LoVo (cell line): ENCODE measurements around the gene GGTLC2.
"Not testable (repeated sequence)": the region's sequence is repeated elsewhere in the genome, so short reads cannot be mapped to it uniquely, and the experiment has no call there.

Experiments
- DNase-seq: peaks from one replicate; pipeline ENCODE4 v3.0.0-alpha.2; 2016; ENCODE audit warnings: low spot score

Gene GGTLC2

DNA sequence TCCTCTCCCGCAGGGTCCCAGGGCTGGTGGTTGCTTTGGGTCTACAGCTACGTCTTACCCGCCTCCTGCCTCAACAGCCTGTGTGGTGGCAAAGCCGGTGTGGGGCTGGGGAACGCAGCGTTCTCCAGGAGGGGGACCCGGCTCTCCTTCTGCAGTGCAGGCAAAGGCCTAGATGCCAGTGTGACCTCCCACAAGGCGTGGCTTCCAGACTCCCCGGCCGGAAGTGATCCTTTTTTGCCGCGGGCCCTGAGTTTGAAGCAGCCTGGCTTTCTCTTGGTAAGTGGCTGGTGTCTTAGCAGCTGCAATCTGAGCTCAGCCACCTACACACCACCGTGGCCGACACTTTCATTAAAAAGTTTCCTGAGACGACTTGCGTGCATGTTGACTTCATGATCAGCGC lies 6.1 kb upstream of the GGTLC2 start:
- not testable (repeated sequence) for DNase-seq

DNA sequence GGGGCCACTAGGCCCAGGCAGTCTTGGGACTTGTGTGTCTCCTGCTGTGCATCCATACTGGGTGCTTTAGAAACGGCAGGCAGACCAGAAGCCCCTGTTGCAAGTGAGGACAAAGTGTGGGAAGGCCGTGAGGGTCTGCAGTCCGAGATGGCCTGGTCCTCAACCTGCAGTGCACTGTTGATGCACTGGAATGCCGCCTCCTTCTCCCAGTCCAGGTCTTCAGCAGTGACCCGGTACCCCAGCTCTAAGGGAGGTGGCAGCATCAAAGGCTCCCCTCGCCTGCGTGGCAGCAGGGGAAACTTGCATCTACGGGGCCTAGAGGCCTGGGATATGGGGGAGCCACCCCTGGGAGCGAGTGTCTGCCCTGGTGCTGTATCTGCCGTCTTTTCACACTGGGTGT lies 2.2 kb upstream of the GGTLC2 start:
- not testable (repeated sequence) for DNase-seq

DNA sequence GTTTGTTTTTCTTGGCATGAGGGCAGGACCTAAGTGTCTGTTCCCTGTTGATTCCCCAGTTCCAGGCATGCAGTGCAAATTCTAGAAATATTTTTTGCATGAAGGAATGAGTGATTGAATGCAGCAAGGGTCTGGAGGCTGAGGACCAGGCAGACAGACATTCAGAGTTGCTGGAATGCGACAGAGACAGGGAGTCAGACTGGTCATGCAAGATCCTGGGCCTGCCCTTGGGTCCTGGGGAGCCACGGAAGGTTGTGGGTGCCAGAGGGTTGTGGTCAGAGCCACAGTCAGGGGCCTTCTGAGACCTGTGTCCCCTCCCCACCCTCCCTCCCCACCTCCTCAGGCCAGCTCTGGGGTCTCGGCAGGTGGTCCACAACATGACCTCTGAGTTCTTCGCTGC lies 1.6 kb downstream of the GGTLC2 start:
- DNase-seq, result not testable (repeated sequence)

DNA sequence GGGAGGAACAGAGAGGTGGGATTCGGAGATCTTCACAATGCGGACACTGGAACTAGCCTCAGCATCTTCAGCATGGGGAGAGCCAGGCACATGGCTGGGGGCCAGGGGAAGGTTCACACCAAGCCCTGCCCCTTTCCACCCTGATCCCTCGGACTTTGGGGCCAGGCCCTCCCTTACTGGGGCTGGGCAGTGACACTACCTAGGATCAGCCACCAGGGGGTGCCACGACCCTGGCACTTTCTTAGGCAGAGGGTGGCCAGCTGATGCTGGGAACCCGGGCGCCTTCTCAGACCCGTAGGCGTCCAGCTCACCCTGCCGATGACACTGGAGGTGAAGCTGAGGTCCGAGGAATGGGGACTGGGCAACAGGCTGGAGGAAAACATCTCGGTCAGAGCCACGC lies 3.5 kb downstream of the GGTLC2 start:
- not testable (repeated sequence) for DNase-seq

DNA sequence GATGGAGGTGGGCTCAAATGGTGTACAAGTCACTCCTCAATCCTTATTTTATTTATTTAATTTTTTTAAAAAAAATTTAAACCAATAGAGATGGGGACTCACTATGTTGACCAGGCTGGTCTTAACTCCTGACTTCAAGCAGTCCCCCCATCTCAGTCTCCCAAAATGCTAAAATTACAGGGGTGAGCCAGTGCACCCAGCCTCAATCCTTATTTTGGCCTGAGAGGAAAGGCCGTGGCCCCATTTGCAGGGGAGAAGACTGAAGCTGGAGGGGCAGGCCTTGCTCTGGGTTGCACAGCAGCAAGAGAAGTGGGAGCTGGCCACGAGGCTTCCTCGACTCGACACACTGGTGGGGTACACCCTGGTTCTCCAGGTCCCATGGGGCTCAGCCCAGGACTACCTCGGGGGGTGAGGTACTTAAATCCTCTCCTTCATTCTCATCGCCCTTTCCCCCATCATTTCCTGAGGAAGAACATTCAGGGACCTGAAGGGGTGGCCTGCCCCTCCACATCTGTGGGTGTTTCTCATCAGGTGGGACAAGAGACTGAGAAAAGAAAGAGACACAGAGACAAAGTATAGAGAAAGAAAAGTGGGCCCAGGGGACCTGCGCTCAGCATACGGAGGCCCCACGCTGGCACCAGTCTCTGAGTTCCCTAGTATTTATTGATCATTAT lies 4.6 kb downstream of the GGTLC2 start:
- DNase-seq, result not testable (repeated sequence)

DNA sequence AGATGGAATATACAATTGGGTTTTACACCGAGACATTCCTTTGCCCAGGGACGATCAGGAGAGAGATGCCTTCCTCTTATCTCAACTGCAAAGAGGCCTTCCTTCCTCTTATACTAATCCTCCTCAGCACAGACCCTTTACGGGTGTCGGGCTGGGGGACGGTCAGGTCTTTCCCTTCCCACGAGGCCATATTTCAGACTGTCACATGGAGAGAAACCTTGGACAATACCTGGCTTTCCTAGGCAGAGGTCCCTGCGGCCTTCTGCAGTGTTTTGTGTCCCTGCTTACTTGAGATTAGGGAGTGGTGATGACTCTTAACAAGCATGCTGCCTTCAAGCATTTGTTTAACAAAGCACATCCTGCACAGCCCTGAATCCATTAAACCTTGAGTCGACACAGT lies 5.3 kb downstream of the GGTLC2 start:
- DNase-seq, result not testable (repeated sequence)

DNA sequence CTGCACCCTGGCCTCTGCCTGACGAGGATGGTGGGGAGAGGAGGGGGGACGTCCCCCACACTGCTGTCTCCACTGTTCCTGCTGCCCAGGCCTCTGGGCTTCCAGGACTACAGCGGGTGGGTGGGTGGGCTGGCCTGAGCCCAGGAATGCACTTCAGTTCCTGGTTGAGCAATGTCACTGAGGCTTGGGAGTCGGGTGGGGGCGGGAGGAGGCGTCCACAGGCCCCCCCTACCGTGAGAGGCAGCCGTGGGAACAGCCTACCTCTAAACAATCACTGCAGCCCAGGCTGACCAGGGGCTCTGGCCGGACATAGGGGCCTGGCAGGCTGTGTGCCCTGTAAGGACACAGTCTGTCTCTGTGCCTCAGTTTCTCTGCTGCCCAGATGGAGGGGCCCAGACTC lies 6.0 kb downstream of the GGTLC2 start:
- not testable (repeated sequence) for DNase-seq

DNA sequence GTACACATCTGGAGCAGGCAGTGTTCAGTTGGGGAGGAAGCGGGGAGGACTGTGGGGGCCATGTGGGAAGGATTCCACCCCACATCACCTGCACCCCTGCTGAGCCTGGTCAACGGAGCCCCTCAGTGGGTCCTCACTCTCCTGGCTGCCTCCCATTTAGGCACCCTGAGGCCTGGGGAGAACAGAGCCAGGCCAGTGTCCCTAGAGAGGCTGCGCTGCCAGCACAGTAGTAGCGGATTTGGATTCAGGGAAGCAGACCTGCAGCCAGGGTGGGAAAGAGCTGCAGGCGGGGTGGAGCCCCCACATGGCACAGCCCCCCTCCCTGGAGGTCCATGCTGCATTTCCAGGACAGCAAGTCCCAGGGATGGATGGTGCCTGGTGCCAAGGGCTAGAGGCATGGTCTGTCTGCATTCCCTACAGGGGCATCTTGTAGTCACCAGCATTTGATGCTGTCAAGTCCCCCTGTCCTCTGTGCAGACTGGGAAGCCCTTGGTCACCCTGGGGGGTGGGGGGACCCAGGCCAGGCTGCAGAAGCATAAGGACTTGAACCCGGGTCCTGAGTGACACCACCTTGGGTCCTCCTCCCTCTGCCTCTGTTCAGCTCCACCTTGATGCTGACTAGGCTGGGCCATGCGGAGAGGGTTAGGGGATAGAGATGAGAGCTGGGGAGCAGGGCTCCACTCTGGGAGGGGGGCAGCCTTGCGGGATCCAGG lies 6.5 kb downstream of the GGTLC2 start:
- not testable (repeated sequence) for DNase-seq

DNA sequence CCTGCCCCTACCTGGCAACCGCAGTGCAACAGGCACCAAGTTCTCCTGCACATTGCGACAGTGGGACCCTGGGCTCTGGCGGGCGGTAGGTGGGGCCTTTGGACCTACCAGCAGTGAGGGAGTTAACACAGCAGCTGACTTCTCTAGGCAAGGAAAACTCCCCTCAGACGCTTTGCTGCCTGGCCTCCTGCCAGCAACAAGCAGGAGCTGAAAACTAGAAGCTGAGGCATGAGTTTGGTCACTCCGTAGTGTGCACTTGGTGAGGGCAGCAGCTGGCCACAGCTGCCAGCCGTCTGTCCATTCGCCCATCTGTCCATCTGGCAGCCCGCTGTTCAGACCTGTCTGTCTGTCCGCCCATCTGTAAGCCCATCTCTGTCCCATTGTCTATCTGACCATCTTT lies 7.2 kb downstream of the GGTLC2 start:
- not testable (repeated sequence) for DNase-seq

DNA sequence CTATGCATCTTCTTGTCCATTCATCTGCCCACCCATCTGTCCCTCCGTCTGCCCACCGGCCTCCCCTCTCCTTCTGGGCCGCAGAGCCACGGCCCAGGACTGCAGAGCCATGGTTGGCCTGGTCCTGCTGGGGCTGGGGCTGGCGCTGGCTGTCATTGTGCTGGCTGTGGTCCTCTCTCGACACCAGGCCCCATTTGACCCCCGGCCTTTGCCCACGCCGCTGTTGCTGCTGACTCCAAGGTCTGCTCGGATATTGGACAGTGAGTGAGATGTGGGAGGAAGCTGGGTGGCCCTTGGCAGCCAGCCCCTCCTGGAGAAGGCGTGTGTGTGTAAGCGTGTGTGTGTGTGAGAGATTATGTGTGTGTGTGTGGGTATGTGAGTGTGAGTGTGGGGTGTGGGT lies 7.7 kb downstream of the GGTLC2 start:
- DNase-seq, result not testable (repeated sequence)

DNA sequence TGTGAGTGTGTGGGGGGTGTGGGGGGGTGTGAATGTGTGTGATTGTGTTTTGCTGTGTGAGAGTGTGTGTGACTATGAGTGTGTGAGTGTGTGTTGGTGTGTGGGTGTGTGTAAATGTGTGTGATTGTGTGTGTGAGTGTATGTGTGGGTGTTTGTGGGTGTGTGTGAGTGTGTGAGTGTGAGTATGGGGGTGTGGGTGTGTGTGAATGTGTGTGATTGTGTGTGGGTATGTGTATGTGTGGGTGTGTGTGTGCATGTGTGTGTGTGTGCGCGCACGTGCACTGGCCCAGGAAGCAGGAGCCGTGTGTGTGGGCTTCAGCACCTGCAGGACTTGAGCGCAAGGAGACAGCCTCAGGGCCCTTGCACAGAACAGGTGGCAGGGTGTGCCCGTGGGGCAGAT lies 8.2 kb downstream of the GGTLC2 start:
- DNase-seq, result not testable (repeated sequence)

DNA sequence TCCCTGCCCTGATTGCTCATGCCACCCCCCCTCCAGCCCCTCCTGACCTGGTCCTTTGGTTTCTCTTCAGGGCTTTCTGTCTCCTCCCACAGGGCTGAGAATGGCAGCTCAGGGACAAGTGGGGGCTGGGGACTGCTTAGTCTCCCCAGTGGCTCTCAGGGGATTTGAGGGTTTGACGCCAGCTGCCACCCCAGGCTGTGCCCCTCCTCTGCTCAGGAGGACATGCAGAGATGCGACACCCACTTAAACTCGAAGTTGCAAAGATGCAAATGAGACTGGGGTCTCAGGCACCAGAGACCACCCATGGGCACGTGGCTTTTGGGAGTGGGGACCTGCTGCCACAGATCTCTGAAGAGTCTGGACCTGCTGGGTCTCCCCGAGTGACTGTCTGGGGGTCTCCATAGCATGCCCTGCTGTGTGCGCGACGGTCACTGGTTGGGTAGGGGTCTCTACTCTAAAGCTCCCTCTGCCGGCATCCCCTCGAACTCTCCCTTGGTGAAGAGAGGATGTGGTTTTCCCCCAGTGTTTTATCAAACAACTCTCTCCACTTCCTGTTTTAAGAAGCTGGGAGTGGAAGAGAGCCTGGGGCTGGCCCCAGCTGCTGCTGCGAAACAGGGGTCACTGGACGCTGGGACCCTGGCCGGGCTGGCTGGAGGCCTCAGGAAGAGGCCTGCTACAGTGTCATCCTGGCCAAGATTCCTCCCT lies 9.4 kb downstream of the GGTLC2 start:
- not testable (repeated sequence) for DNase-seq

DNA sequence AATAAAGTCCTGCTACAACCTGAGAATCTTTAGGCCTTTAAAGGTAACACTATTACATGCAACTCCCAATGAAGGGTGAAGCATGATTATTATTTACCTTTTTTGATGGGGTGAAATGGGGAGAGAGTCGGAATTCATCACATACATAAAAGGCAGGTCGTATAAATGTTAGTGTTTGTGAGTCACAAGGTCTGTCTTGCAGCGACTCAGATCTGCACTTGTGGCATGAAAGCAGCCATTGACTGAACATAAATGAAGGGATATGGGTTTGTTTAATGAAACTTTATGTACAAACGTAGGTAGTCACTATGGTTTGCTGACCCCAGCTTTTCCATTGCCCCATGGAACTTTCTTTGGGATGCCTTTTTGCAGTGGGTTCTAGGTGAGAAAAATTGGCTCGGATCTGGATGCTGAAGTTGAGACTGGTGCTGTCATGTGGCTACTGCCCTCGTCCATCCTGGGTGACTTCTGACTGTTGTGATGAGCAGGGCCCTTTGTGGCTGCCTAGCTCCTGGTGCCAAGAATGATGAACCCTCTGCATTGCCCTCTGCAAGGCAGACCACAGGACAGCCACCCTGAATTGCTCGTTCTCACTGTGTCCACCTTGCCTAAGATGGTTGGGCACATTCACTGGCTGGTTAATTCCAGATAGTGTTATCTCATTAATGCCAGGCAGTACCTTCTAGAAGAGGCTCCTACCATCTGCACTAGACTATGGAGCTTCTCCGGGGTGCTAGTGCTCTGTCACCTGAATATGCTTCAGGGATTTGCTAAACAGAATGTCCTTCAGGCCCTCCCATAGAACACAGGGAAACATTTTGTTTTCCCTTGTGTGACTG lies 11.3 kb downstream of the GGTLC2 start:
- no peak for DNase-seq

DNA sequence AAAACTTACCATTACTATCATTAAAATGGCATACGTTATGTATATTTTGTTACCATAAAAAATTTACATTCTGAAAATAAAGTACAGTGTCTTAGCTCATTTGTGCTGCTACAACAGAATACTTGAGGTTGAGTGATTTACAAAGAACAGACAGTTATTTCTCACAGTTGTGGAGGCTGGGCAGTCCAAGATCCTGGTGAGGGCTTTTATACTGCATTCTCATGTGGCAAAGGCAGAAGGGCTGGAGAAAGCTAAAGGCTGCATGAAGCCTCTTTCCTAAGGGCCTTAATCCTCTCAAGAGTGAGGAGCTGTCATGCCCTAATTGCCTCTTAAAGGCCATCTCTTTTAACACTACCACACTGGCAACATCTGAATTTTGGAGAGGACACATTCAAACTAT lies 13.3 kb downstream of the GGTLC2 start:
- DNase-seq, result no peak

DNA sequence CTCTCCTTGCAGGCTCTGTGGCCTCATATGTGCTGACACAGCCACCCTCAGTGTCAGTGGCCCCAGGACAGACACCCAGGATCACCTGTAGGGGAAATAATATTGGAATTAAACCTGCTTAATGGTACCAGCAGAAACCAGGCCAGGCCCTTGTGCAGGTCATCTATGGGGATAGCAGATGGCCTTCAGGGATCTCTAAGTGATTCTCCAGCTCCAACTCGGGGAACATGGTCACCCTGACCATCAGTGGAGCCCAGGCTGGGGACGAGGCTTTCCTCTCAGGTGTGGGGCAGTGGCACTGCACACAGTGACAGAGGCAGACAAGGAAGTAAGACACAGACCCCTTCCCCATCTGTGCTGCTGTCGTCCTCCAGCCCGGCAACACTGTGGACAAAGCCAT lies 16.9 kb downstream of the GGTLC2 start:
- DNase-seq, result no peak

DNA sequence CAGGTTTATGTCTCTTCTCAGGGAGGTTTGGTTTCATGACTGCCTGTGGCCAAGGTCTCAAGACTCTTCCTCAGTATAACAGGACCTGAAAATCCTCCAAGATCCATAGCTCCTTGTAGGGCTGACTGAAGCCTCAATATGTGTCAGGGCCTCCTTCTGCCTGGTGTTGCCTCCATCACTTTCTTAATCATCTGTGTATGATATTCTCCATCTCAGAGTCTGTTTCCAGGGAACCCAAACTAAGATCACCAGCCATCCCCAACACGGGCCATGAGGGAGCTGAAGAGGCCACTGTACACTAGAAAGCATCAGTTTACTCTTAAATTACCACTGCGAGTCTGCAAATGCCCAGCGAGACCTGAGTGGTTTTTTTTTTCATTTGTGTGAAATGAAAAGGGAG lies 17.7 kb downstream of the GGTLC2 start:
- no peak for DNase-seq

DNA sequence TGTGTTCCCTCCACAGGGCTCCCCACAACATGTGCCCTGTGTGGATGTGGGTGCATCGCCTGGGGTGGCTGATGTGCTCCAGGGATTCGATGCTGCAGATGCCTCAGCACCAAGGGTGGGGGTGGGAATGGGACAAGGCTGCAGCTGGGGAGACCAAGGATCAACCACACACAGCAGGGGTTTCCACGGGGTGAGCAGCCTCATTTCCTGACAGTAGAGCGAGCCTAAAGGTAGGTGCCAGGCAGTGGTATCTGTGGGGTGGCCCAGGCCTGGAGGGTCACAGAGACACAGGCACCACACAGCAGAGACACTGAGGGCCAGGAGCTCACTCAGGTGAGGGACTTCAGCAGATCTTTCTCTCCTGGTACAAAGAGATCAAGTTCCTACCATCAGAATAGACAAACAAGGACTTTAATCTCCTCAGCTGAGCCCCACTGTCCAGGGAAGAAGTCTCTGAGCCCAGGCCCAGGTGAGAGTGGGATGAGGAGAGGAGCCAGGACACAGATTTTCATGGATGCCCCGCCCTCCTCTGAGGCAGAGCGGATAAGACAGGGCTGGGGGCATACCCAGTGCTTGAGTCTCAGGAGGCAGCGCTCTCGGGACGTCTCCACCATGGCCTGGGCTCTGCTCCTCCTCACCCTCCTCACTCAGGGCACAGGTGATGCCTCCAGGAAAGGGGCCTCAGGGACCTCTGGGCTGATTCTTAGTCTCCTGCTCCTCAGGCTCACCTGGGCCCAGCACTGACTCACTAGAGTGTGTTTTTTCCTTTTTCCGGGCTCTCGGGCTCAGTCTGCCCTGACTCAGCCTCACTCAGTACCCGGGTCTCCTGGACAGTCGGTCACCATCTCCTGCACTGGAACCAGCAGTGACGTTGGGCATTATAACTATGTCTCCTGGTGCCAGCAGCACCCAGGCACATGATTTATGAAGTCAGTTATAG lies 19.7 kb downstream of the GGTLC2 start:
- no peak for DNase-seq

DNA sequence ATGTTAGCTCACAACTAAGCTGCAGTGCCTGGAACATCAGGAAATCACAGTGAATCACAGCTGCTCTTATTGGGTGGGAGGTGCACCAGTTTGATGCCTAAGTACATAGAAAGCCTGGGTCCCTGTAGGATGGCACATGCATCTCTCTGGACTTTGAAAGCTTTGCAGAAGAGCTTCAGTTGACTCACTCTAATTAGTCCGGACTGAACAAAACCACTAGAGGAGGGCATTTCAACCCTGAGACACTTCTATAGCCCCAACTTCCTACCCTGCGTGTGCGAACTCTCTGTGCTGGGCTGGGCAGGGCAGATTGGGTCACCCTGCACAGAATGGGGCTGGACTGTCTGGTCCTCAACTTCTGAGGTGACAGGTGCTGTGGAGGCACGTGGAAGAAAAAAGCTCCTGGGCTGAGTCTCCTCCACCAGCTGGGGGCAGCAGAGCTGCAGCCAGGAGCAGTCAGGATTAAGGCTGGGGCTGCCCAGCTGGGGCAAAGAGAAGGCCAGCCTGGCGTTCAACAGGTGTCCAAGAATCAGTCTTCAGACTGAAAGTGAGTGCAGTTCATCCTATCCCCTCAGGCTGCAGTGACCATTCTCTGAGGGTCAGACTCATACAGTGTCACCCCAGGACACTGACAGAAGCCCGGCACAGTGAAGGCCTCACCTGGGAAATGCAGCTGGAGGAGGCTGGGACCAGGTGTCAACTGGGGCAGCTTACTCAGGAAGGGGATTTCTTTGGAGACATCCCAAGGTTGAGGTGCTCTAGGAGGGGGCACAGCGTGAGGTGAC lies 22.1 kb downstream of the GGTLC2 start:
- DNase-seq, result no peak

DNA sequence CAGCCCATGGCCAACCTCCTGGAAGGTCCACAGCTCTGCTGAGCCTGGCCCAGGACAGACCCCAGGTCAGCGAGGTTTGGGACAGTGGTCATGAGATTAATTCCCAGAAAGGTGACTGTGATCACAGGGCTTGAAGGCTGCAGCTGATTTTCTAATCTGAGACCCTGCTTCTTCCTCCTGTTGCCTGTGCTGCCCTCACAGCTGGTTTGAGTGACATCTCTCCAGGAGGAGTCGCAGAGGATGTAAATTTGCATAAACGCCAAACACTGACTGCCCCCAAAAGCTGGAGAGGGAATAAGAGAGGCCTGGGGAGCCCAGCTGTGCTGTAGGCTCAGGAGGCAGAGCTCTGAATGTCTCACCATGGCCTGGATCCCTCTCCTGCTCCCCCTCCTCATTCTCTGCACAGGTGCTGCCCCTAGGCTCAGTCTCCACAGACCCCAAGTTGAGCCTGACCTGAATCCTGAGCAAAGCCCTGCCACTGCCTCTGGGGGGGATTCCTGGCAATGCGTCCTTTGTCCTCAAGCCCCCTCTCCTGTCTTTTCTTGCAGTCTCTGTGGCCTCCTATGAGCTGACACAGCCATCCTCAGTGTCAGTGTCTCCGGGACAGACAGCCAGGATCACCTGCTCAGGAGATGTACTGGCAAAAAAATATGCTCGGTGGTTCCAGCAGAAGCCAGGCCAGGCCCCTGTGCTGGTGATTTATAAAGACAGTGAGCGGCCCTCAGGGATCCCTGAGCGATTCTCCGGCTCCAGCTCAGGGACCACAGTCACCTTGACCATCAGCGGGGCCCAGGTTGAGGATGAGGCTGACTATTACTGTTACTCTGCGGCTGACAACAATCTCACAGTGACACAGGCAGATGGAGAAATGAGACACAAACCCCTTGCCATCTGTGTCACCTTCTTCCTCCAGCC lies 23.8 kb downstream of the GGTLC2 start:
- no peak for DNase-seq
